Liver (tissue), 9 donors: Measurements from ENCODE around the gene CASR. TPM values are rescaled to one million over a fixed set of nuclear protein-coding genes. Genes with fewer than 3 reads are reported as not detected.

Source experiments
- DNase-seq: peaks from one replicate; pipeline ENCODE4 v3.0.0-alpha.2; 2017; ENCODE audit warnings: low spot score
- H3K27ac ChIP-seq, 2 donors: one replicate each; pipeline ENCODE4 v1.7.0; 2013; ENCODE audit warnings: inconsistent platforms in 2 of 2, low read length in 2 of 2, control low read depth in 1 of 2, low read depth in 1 of 2, mild to moderate bottlenecking in 1 of 2
- H3K27me3 ChIP-seq, 4 donors: one replicate each; pipeline versions ENCODE4 v1.6.1 to v1.7.0; 2013; ENCODE audit warnings: low read length in 3 of 4, inconsistent platforms in 1 of 4, mild to moderate bottlenecking in 1 of 4, moderate library complexity in 1 of 4; ENCODE audit not compliant: control insufficient read depth in 4 of 4, insufficient read depth in 4 of 4
- H3K36me3 ChIP-seq, 4 donors: one replicate each; pipeline versions ENCODE4 v1.6.1 to v1.7.0; 2013; ENCODE audit warnings: low read length in 3 of 4, mild to moderate bottlenecking in 3 of 4, low read depth in 1 of 4, moderate library complexity in 1 of 4; ENCODE audit not compliant: control insufficient read depth in 4 of 4, insufficient read depth in 3 of 4
- H3K4me1 ChIP-seq, 4 donors: one replicate each; pipeline versions ENCODE4 v1.6.1 to v1.7.0; 2013; ENCODE audit warnings: low read length in 3 of 4, mild to moderate bottlenecking in 3 of 4, moderate library complexity in 1 of 4; ENCODE audit not compliant: control insufficient read depth in 4 of 4, insufficient read depth in 4 of 4
- H3K4me3 ChIP-seq, 3 donors: one replicate each; pipeline versions ENCODE4 v1.6.1 to v1.7.0; 2013; ENCODE audit warnings: low read length in 3 of 3, control low read depth in 1 of 3, low read depth in 1 of 3, mild to moderate bottlenecking in 1 of 3
- H3K9ac ChIP-seq, 2 donors: one replicate each; pipeline ENCODE4 v1.7.0; 2013; ENCODE audit warnings: low read length in 2 of 2, mild to moderate bottlenecking in 2 of 2, moderate library complexity in 2 of 2, control low read depth in 1 of 2, low read depth in 1 of 2
- H3K9me3 ChIP-seq, 4 donors: one replicate each; pipeline versions ENCODE4 v1.6.1 to v1.7.0; 2013; ENCODE audit warnings: low read length in 3 of 4; ENCODE audit not compliant: control insufficient read depth in 4 of 4
- EGR1 ChIP-seq, 2 donors: IDR thresholded peaks; 2 replicates each; pipeline ENCODE4 v1.6.1; 2016 to 2018; ENCODE audit warnings: antibody characterized with exemption in 2 of 2, low read depth in 2 of 2
- FOXA1 ChIP-seq: IDR thresholded peaks from 2 replicates; pipeline ENCODE4 v1.6.1; 2016; ENCODE audit warnings: antibody characterized with exemption
- GABPA ChIP-seq, 2 donors: IDR thresholded peaks in 1 of 2; conservative IDR thresholded peaks in 1 of 2; 2 replicates each; pipeline ENCODE4 v1.6.1; 2016; ENCODE audit warnings: antibody characterized with exemption in 2 of 2, mild to moderate bottlenecking in 1 of 2, moderate library complexity in 1 of 2
- HNF4A ChIP-seq, 2 donors: conservative IDR thresholded peaks; 2 replicates each; pipeline ENCODE4 v1.6.1; 2016; ENCODE audit warnings: antibody characterized with exemption in 2 of 2, mild to moderate bottlenecking in 2 of 2
- HNF4G ChIP-seq: IDR thresholded peaks from 2 replicates; pipeline ENCODE4 v1.6.1; 2016; ENCODE audit warnings: antibody characterized with exemption
- JUND ChIP-seq, 2 donors: IDR thresholded peaks; 2 replicates each; pipeline ENCODE4 v1.6.1; 2016; ENCODE audit warnings: antibody characterized with exemption in 2 of 2
- RAD21 ChIP-seq, 2 donors: IDR thresholded peaks; 2 replicates each; pipeline ENCODE4 v1.6.1; 2016; ENCODE audit warnings: antibody characterized with exemption in 2 of 2, mild to moderate bottlenecking in 2 of 2
- TAF1 ChIP-seq: conservative IDR thresholded peaks from 2 replicates; pipeline ENCODE4 v1.6.1; 2016; ENCODE audit warnings: antibody characterized with exemption, mild to moderate bottlenecking
- WGBS: extraction: QIAGEN DNeasy Blood & Tissue Kit; methylation state at CpG from one replicate; pipeline ENCODE4 v1.1.7; 2013; 5-methylcytosine and 5-hydroxymethylcytosine counted together
- polyA plus RNA-seq, 2 donors: library from polyadenylated mRNA; stranded (reverse) in 1 of 2; unstranded in 1 of 2; fragments of 200-250 nt in 1 of 2; fragments of >200 nt in 1 of 2; fragmentation: Nextera tagmentation in 1 of 2; extraction: Ambion mirVana in 1 of 2; gene quantifications; one replicate each; pipeline versions ENCODE4 v1.2.1 to v1.2.3, GENCODE V29; 2013 to 2015
- total RNA-seq, 2 donors: library from RNA; depleted of rRNA; stranded (reverse); fragments of >200 nt; gene quantifications; one replicate each; pipeline ENCODE4 v1.2.3, GENCODE V29; 2014
- TF ChIP-seq, protein P1 (sequence below): fragments of 150-350 bp; IDR thresholded peaks from 2 replicates; pipeline ENCODE4 v1.5.1; 2017; ENCODE audit warnings: improper control_type of control experiment, low read depth, low read length; ENCODE audit not compliant: missing input control
- TF ChIP-seq, protein P2 (sequence below): IDR thresholded peaks from 2 replicates; pipeline ENCODE4 v1.6.1; 2016; ENCODE audit warnings: antibody characterized with exemption
- TF ChIP-seq, protein P3 (sequence below): IDR thresholded peaks from 2 replicates; pipeline ENCODE4 v1.6.1; 2016; ENCODE audit warnings: antibody characterized with exemption
- TF ChIP-seq, protein P4 (sequence below): IDR thresholded peaks from 2 replicates; pipeline ENCODE4 v1.6.1; 2016; ENCODE audit warnings: antibody characterized with exemption, mild to moderate bottlenecking
- TF ChIP-seq, protein P5 (sequence below): IDR thresholded peaks from 2 replicates; pipeline ENCODE4 v1.6.1; 2016; ENCODE audit warnings: antibody characterized with exemption
- donor health status: healthy.
- donor health status: healthy.
- donor health status: healthy.
- donor health status: healthy.
- donor health status: healthy.

CASR gene
- total and polyA plus RNA-seq, 4 donors: 0.05 to 0.29 (median 0.14) TPM

DNA sequence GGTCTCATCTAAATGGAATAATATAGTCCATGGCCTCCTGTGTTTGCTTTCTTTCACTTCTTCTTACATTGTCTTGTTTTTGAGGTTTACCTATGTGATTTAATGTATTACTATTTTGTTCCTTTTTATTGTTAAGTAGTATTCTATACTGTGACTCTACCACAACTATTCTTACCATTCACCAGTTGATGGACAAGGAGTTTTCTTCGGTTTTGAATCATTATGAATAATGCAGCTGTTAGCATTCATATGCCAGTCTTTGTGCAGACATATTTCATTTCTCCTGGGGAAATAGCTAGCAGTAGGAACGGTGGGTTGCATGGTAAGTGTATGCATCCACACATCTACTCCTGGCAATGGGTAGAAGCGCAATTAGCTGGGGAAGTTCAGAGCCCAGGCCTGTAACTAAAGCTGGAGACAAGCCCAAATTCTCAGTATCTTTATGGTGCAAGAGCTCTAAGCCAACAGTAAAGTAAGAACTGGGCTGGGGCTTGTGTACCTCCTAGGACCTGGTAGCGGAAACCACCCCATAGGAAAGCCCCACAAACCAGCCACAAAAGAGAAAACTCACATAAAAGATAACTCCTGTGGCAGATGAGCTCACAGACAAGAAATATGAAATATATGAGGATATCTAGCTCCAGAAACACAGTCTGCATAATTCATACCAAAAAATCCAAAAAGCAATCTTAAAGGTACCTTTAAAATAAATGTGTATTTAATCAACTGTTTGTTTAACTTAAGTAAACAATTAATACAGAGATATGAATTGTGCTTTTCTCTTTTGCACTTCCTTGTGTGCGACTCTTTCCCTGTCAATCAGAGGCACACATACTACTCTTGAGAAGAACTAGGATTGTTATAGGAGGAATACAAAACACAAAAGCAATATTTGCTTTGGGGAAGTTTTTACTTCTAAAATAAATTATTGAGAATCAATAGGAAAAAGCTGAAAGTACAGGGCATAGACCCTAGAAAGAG is 138.9 kb downstream of the CASR start:
- Histone ChIP-seq H3K4me3 (no peak overlapping the region), H3K9ac (no peak overlapping the region)
- 86% methylated on average over 5 of the region's 5 CpGs for WGBS

More for the DNA sequence above, 138.9 kb downstream of the CASR start:
- Histone ChIP-seq H3K4me1 (no peaks in the 10 kb centered on the region), H3K27me3 (no peaks in the 10 kb centered on the region), H3K9me3 (peaks cover 0 to 7% (median 0%) of the 10 kb centered on the region in 4 donors), H3K36me3 (no peaks in the 10 kb centered on the region), H3K27ac (no peak overlapping the region)
- TF ChIP-seq, protein P1, sequence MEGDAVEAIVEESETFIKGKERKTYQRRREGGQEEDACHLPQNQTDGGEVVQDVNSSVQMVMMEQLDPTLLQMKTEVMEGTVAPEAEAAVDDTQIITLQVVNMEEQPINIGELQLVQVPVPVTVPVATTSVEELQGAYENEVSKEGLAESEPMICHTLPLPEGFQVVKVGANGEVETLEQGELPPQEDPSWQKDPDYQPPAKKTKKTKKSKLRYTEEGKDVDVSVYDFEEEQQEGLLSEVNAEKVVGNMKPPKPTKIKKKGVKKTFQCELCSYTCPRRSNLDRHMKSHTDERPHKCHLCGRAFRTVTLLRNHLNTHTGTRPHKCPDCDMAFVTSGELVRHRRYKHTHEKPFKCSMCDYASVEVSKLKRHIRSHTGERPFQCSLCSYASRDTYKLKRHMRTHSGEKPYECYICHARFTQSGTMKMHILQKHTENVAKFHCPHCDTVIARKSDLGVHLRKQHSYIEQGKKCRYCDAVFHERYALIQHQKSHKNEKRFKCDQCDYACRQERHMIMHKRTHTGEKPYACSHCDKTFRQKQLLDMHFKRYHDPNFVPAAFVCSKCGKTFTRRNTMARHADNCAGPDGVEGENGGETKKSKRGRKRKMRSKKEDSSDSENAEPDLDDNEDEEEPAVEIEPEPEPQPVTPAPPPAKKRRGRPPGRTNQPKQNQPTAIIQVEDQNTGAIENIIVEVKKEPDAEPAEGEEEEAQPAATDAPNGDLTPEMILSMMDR: no peak
- TF ChIP-seq, protein P2, sequence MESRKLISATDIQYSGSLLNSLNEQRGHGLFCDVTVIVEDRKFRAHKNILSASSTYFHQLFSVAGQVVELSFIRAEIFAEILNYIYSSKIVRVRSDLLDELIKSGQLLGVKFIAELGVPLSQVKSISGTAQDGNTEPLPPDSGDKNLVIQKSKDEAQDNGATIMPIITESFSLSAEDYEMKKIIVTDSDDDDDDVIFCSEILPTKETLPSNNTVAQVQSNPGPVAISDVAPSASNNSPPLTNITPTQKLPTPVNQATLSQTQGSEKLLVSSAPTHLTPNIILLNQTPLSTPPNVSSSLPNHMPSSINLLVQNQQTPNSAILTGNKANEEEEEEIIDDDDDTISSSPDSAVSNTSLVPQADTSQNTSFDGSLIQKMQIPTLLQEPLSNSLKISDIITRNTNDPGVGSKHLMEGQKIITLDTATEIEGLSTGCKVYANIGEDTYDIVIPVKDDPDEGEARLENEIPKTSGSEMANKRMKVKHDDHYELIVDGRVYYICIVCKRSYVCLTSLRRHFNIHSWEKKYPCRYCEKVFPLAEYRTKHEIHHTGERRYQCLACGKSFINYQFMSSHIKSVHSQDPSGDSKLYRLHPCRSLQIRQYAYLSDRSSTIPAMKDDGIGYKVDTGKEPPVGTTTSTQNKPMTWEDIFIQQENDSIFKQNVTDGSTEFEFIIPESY: no peak
- TF ChIP-seq, protein P3, sequence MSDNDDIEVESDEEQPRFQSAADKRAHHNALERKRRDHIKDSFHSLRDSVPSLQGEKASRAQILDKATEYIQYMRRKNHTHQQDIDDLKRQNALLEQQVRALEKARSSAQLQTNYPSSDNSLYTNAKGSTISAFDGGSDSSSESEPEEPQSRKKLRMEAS: no peak
- TF ChIP-seq, protein P4, sequence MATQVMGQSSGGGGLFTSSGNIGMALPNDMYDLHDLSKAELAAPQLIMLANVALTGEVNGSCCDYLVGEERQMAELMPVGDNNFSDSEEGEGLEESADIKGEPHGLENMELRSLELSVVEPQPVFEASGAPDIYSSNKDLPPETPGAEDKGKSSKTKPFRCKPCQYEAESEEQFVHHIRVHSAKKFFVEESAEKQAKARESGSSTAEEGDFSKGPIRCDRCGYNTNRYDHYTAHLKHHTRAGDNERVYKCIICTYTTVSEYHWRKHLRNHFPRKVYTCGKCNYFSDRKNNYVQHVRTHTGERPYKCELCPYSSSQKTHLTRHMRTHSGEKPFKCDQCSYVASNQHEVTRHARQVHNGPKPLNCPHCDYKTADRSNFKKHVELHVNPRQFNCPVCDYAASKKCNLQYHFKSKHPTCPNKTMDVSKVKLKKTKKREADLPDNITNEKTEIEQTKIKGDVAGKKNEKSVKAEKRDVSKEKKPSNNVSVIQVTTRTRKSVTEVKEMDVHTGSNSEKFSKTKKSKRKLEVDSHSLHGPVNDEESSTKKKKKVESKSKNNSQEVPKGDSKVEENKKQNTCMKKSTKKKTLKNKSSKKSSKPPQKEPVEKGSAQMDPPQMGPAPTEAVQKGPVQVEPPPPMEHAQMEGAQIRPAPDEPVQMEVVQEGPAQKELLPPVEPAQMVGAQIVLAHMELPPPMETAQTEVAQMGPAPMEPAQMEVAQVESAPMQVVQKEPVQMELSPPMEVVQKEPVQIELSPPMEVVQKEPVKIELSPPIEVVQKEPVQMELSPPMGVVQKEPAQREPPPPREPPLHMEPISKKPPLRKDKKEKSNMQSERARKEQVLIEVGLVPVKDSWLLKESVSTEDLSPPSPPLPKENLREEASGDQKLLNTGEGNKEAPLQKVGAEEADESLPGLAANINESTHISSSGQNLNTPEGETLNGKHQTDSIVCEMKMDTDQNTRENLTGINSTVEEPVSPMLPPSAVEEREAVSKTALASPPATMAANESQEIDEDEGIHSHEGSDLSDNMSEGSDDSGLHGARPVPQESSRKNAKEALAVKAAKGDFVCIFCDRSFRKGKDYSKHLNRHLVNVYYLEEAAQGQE: no peak
- TF ChIP-seq, protein P5, sequence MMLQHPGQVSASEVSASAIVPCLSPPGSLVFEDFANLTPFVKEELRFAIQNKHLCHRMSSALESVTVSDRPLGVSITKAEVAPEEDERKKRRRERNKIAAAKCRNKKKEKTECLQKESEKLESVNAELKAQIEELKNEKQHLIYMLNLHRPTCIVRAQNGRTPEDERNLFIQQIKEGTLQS: no peak
- TF ChIP-seq HNF4A (conservative IDR thresholded peaks at IDR 0.05): no peak
- no peak for TF ChIP-seq FOXA1
- no peak for TF ChIP-seq EGR1 (IDR thresholded peaks at IDR 0.05; ENCODE audit: low read depth in 2 of 2)
- TF ChIP-seq TAF1: no peak
- no peak for TF ChIP-seq JUND (IDR thresholded peaks at IDR 0.05)
- TF ChIP-seq GABPA (IDR thresholded peaks at IDR 0.05 in 1 of 2, conservative IDR thresholded peaks at IDR 0.05 in 1 of 2): no peak
- TF ChIP-seq HNF4G: no peak
- TF ChIP-seq RAD21 (IDR thresholded peaks at IDR 0.05): no peak
- no peak for DNase-seq
